ENCODE data around the gene TPCN2.

TPCN2 gene

GRCh38 chr11:69114811-69115523 is 66.2 kb downstream of the TPCN2 start:
- no peak for DNase-seq

- DNase-seq: no peak
These were observed 67.1 kb downstream of the TPCN2 start for GRCh38 chr11:69115586-69116560.

GRCh38 chr11:69116671-69117070 is 67.9 kb downstream of the TPCN2 start:
- DNase-seq: no peak

- no peak for DNase-seq
These were observed 70.5 kb downstream of the TPCN2 start for GRCh38 chr11:69119190-69119589.

- DNase-seq: no peak
These were observed 71.6 kb downstream of the TPCN2 start for GRCh38 chr11:69120096-69120875.

GRCh38 chr11:69121021-69121420 is 72.3 kb downstream of the TPCN2 start:
- DNase-seq: no peak

GRCh38 chr11:69121621-69122325 is 73.0 kb downstream of the TPCN2 start:
- DNase-seq: no peak

- no peak for DNase-seq
These were observed 73.5 kb downstream of the TPCN2 start for GRCh38 chr11:69122326-69122629.

- DNase-seq: peak; percentile 28
These were observed 74.1 kb downstream of the TPCN2 start for GRCh38 chr11:69122630-69123431.

GRCh38 chr11:69123593-69124545 is 75.1 kb downstream of the TPCN2 start:
- DNase-seq: no peak

GRCh38 chr11:69125861-69126260 is 77.1 kb downstream of the TPCN2 start:
- no peak for DNase-seq

GRCh38 chr11:69126286-69126685 is 77.6 kb downstream of the TPCN2 start:
- DNase-seq: no peak

GRCh38 chr11:69127081-69127850 is 78.5 kb downstream of the TPCN2 start:
- DNase-seq: no peak

- no peak for DNase-seq
These were observed 79.2 kb downstream of the TPCN2 start for GRCh38 chr11:69127884-69128283.

- no peak for DNase-seq
These were observed 80.3 kb downstream of the TPCN2 start for GRCh38 chr11:69129053-69129452.

- DNase-seq: no peak
These were observed 80.9 kb downstream of the TPCN2 start for GRCh38 chr11:69129647-69130046.

- no peak for DNase-seq
These were observed 81.9 kb downstream of the TPCN2 start for GRCh38 chr11:69130654-69131053.

GRCh38 chr11:69131121-69131566 is 82.4 kb downstream of the TPCN2 start:
- DNase-seq: no peak

- DNase-seq: no peak
These were observed 83.0 kb downstream of the TPCN2 start for GRCh38 chr11:69131644-69132300.
